SIG-M5 (cell line): ENCODE data around the gene RAB11FIP4.

Experiments used
- DNase-seq: peaks from one replicate; lab custom pipeline; 2025; lab: John Stamatoyannopoulos, UW

RAB11FIP4 gene

GRCh38 chr17:31525801-31526549, 134.5 kb downstream of the RAB11FIP4 start:
- DNase-seq: no peak

- no peak for DNase-seq
Measured at GRCh38 chr17:31527606-31528005, 136.1 kb downstream of the RAB11FIP4 start.

GRCh38 chr17:31528291-31528874, 136.9 kb downstream of the RAB11FIP4 start:
- no peak for DNase-seq

GRCh38 chr17:31529841-31530251, 138.4 kb downstream of the RAB11FIP4 start:
- DNase-seq: no peak

GRCh38 chr17:31530391-31530985, 139.0 kb downstream of the RAB11FIP4 start:
- no peak for DNase-seq

GRCh38 chr17:31531336-31531980, 140.0 kb downstream of the RAB11FIP4 start:
- no peak for DNase-seq

- DNase-seq: no peak
Measured at GRCh38 chr17:31532081-31532480, 140.6 kb downstream of the RAB11FIP4 start.

GRCh38 chr17:31532526-31532925, 141.1 kb downstream of the RAB11FIP4 start:
- no peak for DNase-seq

GRCh38 chr17:31533546-31534155, 142.2 kb downstream of the RAB11FIP4 start:
- no peak for DNase-seq

GRCh38 chr17:31534223-31534888, 142.9 kb downstream of the RAB11FIP4 start:
- DNase-seq: no peak

- DNase-seq: no peak
Measured at GRCh38 chr17:31535581-31535981, 144.1 kb downstream of the RAB11FIP4 start.

- DNase-seq: no peak
Measured at GRCh38 chr17:31536451-31536850, 145.0 kb downstream of the RAB11FIP4 start.

- DNase-seq: no peak
Measured at GRCh38 chr17:31537565-31538011, 146.1 kb downstream of the RAB11FIP4 start.

GRCh38 chr17:31538080-31538762, 146.7 kb downstream of the RAB11FIP4 start:
- DNase-seq: no peak

GRCh38 chr17:31540602-31541307, 149.3 kb downstream of the RAB11FIP4 start:
- DNase-seq: no peak

GRCh38 chr17:31541559-31541958, 150.1 kb downstream of the RAB11FIP4 start:
- DNase-seq: no peak

GRCh38 chr17:31544186-31544585, 152.7 kb downstream of the RAB11FIP4 start:
- DNase-seq: no peak

- no peak for DNase-seq
Measured at GRCh38 chr17:31546650-31547049, 155.2 kb downstream of the RAB11FIP4 start.

GRCh38 chr17:31548709-31549108, 157.2 kb downstream of the RAB11FIP4 start:
- DNase-seq: no peak

GRCh38 chr17:31549121-31549524, 157.6 kb downstream of the RAB11FIP4 start:
- no peak for DNase-seq
